Activated T-helper 2 cell treated with anti-CD3 and anti-CD28 coated beads, Interferon-gamma antibody, Interleukin-2, Interleukin-4, amounts not matched to agents 10 μg/mL and 5 μg/mL and 100 μg/mL, durations not matched to agents 14 hours and 24 hours and 36 hours (primary cell): ENCODE data around the gene BRD8. TPM values are rescaled to one million over a fixed set of nuclear protein-coding genes. Genes with fewer than 3 reads are reported as not detected.
A peak's percentile ranks its signal among the peaks of the same experiment; 100 is the strongest.
"Not testable (repeated sequence)": the region's sequence is repeated elsewhere in the genome, so short reads cannot be mapped to it uniquely, and the experiment has no call there.

Experiments used
- DNase-seq: peaks from one replicate; pipeline ENCODE4 v3.0.0; 2021; ENCODE audit warnings: low spot score
- H3K27ac Mint-ChIP-seq: one replicate; pipeline ENCODE4 v1.8.0; 2021; ENCODE audit warnings: mixed read lengths
- H3K27me3 Mint-ChIP-seq: one replicate; pipeline ENCODE4 v1.8.0; 2021; ENCODE audit warnings: low read depth, mixed read lengths
- H3K36me3 Mint-ChIP-seq: one replicate; pipeline ENCODE4 v1.8.0; 2021; ENCODE audit warnings: low read depth, mixed read lengths
- H3K4me1 Mint-ChIP-seq: one replicate; pipeline ENCODE4 v1.8.0; 2021; ENCODE audit warnings: low read depth, mixed read lengths
- H3K4me3 Mint-ChIP-seq: one replicate; pipeline ENCODE4 v1.8.0; 2021; ENCODE audit warnings: low read depth, mild to moderate bottlenecking, moderate library complexity, mixed read lengths
- H3K9me3 Mint-ChIP-seq: one replicate; pipeline ENCODE4 v1.8.0; 2021; ENCODE audit warnings: mixed read lengths
- intact Hi-C: fragments of 100-400 bp; cut with micrococcal nuclease; formaldehyde crosslinking; loops from one replicate; pipeline ENCODE4 v1.15.1; 2023
- total RNA-seq: library from RNA; stranded (reverse); gene quantifications from 2 replicates; pipeline ENCODE4 v1.2.3, GENCODE V29; 2022

BRD8 gene
- total RNA-seq, 1 donor from 2014 or later: 48.4 TPM

DNA sequence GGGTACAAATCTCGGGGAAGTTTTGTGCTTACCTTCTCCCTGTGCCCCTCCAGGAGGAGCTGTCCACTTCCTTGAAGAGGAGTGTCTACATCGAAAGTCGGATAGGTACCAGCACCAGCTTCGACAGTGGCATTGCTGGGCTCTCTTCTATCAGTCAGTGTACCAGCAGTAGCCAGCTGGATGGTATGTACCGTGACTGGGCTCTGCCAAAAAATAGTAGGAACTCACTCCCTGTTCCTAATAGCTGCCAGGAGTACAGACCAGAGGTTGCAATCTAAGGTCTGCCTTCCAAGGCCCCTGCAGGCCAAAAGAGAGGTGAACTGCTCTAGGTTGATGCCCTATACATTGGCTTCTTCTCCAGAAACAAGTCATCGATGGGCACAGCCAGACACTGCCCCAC lies 4.4 kb upstream of the BRD8 start:
- H3K4me3 Mint-ChIP-seq: no peak overlapping the region
- intact Hi-C loops: no loop called here
- no peaks in the 10 kb centered on the region for H3K9me3 Mint-ChIP-seq
- H3K36me3 Mint-ChIP-seq: peaks cover 65% of the 10 kb centered on the region
- peaks cover 14% of the 10 kb centered on the region for H3K4me1 Mint-ChIP-seq
- H3K27ac Mint-ChIP-seq: no peak overlapping the region
- DNase-seq: no peak
- H3K27me3 Mint-ChIP-seq: no peaks in the 10 kb centered on the region

DNA sequence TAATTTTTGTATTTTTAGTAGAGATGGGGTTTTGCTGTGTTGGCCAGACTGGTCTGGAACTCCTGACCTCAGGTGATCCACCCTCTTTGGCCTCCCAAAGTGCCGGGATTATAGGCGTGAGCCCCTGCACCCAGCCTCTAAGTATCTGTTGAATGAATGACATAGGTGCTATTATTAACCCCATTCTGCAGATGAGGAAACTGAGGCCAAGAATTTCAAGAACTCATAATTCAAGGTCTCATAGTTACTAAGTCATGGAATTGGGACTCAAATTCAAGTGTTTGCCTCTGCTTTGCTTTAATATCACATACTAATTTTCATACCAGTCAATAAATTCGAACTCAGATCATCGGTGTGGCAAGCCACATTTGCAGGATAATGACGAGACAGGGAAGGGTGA lies 2.4 kb upstream of the BRD8 start:
- intact Hi-C loops: loop anchor here (1.0 kb wide), 2 partner anchors 174 to 230 kb away; no protein-coding TSS in a partner anchor
- Mint-ChIP-seq H3K4me1 (peaks cover 14% of the 10 kb centered on the region), H3K27me3 (no peaks in the 10 kb centered on the region), H3K27ac (no peak overlapping the region), H3K36me3 (peaks cover 55% of the 10 kb centered on the region), H3K4me3 (no peak overlapping the region), H3K9me3 (no peaks in the 10 kb centered on the region)
- DNase-seq: no peak

DNA sequence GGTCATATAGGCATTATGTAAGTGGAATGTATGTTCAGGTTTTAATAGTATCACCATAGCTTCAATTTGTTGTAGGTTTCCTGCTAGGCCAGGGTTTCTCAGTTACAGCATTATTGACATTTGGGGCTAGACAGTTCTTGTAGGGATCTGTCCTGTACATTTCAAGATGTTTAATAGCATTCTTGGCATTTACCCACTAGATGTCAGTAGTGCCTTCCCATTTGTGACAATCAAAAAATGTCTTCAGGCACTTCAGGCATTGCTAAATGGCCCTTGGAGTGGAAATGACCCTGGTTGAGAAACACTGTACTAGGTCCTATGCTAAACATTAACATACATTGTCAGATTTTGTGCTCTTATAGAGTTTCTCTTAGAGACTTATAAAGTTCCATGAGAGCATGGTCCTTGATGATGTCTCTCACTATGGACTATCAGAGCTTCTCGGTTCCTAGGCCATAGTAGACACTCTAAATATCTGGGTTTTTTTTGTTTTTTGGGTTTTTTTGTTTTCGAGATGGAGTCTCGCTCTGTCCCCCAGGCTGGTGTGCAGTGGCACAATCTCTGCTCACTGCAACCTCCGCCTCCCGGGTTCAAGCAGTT lies 1.9 kb upstream of the BRD8 start:
- H3K9me3 Mint-ChIP-seq: no peaks in the 10 kb centered on the region
- peaks cover 14% of the 10 kb centered on the region for H3K4me1 Mint-ChIP-seq
- no peaks in the 10 kb centered on the region for H3K27me3 Mint-ChIP-seq
- H3K36me3 Mint-ChIP-seq: peaks cover 51% of the 10 kb centered on the region
- H3K4me3 Mint-ChIP-seq: no peak overlapping the region
- peak overlapping the region; percentile 17 for H3K27ac Mint-ChIP-seq
- DNase-seq: no peak
- intact Hi-C loops: loop anchor here (1.0 kb wide), 2 partner anchors 175 to 231 kb away; no protein-coding TSS in a partner anchor

DNA sequence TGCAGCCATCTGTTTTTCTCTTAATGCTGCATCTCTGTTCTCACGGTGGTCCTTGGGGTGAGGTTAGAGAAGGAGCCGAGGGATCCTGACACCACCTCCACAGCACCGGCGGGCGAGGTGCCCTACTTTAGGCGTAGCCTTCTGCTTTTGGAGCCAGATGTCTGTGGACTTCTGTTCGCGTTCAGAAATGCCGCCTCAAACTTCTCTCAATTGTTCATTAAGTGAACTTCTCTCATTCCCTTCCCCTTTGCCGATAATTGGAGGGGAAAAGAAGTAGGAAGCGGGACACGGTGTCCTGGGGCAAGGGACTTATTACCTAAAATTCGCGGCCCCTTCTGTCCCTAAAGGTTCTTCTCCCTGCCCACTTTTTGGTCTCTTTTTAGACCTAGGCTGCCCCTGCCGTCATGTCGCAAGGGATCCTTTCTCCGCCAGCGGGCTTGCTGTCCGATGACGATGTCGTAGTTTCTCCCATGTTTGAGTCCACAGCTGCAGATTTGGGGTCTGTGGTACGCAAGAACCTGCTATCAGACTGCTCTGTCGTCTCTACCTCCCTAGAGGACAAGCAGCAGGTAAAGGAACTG lies 937 bp upstream of the BRD8 start:
- Mint-ChIP-seq H3K4me3 (no peak overlapping the region), H3K27me3 (no peaks in the 10 kb centered on the region), H3K36me3 (peaks cover 44% of the 10 kb centered on the region), H3K27ac (no peak overlapping the region), H3K9me3 (no peaks in the 10 kb centered on the region), H3K4me1 (peaks cover 14% of the 10 kb centered on the region)
- intact Hi-C loops: loop anchor here (1.0 to 10.0 kb wide), 4 partner anchors 152 to 1383 kb away; partner anchors contain the start of genes CDC25C, ETF1 and UBE2D2
- DNase-seq: no peak

DNA sequence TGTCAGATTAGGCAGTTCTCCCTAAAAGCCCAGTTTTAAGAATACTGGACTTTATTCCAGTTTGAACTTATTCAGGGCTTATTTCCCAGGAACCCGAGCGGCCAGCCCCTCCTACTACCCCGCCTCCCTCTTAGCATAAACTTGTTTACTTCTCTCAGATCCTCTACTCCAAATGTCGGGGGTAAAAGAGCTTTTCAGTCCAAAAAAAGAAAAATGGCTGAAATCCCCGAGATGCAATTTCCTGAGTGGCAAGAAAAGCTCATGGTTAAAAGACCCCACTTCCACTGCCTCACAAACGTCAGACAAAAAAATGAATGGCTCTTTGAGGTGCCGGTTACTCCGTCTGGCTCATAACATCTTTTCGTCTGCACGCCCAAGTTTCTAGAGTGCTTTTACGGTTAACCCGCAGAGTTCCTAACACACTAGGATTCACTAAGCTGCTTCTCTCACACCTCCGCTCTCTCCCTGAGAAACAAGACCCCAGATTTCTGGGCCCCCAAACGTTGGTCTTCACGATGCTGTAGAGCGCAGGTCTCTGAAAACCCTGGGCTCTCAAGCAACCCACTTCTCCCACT lies 402 bp downstream of the BRD8 start:
- no peak for DNase-seq
- Mint-ChIP-seq H3K36me3 (peaks cover 36% of the 10 kb centered on the region), H3K9me3 (no peaks in the 10 kb centered on the region), H3K4me1 (peaks cover 14% of the 10 kb centered on the region), H3K27me3 (no peaks in the 10 kb centered on the region), H3K27ac (no peak overlapping the region), H3K4me3 (no peak overlapping the region)
- intact Hi-C loops: loop anchor here (1.0 to 10.0 kb wide), 7 partner anchors 35 to 1384 kb away; partner anchors contain the start of genes CDC23, ETF1, FAM13B and HNRNPA0

DNA sequence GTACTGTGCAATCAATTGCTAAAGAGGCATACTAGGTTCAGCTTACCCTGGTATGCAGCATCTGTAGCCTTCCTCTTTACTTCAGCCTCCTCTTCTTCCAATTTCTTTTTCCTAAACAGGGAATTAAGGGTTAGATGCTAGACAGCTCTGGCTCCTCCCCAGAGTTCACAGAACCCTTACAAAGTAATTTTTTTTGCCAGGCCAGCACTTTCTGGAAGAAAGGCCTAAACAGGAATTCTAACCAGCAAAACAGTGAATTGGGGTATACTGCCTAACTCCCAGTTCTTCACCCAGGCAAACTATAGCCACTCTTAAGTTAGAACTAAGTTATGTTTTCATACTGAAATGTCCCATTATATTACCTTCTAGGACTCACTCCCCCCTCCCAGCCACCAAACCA lies 8.1 kb downstream of the BRD8 start:
- intact Hi-C loops: loop anchor here (10.0 kb wide), 1 partner anchor 325 kb away; no protein-coding TSS in a partner anchor

DNA sequence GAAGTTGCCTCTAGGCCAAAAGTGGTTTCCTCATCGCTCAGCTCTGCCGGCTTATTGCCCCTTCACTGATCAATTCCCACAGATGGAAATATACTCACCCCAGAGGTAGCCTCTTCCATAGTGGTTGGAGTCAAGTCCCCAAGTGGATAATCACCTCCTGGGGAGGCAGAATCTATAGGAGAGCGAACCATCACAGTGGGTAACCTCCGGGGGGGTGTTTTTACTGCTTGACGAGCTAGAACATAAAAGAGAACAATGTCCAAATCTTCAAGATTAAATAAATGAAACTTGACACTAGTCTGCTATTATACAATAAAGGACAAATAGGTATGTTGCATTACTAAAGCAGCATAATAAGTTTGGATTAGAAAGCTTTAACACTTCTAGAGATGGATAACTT lies 9.3 kb downstream of the BRD8 start:
- no peaks in the 10 kb centered on the region for H3K4me1 Mint-ChIP-seq
- H3K27ac Mint-ChIP-seq: no peak overlapping the region
- H3K27me3 Mint-ChIP-seq: no peaks in the 10 kb centered on the region

More for the DNA sequence above, 8.1 kb downstream of the BRD8 start:
- Mint-ChIP-seq H3K4me1 (no peaks in the 10 kb centered on the region), H3K27me3 (no peaks in the 10 kb centered on the region), H3K27ac (no peak overlapping the region), H3K4me3 (no peak overlapping the region), H3K9me3 (no peaks in the 10 kb centered on the region), H3K36me3 (peaks cover 74% of the 10 kb centered on the region)
- no peak for DNase-seq

DNA sequence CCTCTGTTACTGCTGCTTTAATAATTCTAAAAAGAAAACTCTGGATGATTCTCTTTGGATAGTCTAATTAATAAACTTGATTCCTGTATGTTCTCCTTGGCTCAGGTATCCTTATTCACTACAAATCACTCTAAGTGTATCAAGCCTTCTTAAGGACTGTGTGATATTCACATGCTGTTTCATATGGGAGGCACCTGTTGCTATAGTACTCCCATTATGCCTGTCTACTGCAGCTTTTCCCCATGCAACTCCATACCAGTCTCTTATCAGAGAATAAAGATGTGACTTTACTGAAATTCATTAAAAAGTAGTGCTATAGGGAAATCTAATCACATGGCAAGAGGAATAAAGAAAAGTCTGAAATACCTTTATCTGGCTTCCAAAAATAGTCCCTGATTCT lies 14.7 kb downstream of the BRD8 start:
- Mint-ChIP-seq H3K27me3 (no peaks in the 10 kb centered on the region), H3K36me3 (peaks cover 86% of the 10 kb centered on the region), H3K27ac (no peak overlapping the region), H3K4me3 (no peak overlapping the region), H3K4me1 (no peaks in the 10 kb centered on the region), H3K9me3 (no peaks in the 10 kb centered on the region)
- DNase-seq: no peak
- intact Hi-C loops: no loop called here

More for the DNA sequence above, 9.3 kb downstream of the BRD8 start:
- intact Hi-C loops: no loop called here
- DNase-seq: no peak
- no peak overlapping the region for H3K4me3 Mint-ChIP-seq
- peaks cover 83% of the 10 kb centered on the region for H3K36me3 Mint-ChIP-seq
- no peaks in the 10 kb centered on the region for H3K9me3 Mint-ChIP-seq

DNA sequence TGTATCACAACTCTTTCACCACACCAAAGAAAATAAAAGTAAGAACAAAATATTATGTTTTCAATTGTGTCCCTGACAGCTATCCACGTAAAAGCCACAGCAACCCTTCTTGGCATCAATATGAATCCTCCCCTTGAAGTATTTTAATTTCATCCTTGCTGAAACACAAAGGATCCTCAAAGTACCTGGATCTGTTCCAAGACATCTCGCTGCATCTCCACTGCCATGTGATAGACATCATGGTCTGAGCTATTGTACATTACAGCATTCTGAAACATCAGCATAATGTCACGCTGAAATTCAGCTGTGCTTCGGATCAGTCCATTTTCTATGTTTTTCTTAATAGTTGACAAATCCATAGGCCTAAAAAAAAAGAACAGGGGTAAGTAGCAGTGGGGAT lies 17.7 kb downstream of the BRD8 start:
- Mint-ChIP-seq H3K4me1 (no peaks in the 10 kb centered on the region), H3K27me3 (no peaks in the 10 kb centered on the region), H3K27ac (no peak overlapping the region), H3K4me3 (no peak overlapping the region), H3K36me3 (peaks cover 82% of the 10 kb centered on the region), H3K9me3 (no peaks in the 10 kb centered on the region)
- intact Hi-C loops: no loop called here
- no peak for DNase-seq

DNA sequence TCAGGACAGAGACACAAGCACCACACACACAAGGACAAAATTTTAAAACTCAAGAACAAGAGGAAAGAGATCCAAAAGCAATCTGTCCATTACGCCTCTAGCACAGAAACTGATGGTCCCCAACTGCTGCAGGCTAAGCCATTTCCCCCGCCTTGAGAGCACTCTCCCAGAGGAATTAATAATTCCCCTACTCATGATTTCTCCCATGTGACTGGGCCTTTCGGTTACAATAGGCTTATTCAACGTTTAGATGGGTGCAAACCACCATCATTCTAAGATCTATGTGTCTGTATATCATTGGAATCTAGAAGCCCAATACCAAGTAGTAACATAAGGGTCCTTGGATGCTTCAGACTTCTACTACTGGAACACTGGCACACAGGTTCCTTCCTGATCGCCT lies 18.8 kb downstream of the BRD8 start:
- Mint-ChIP-seq H3K4me1 (no peaks in the 10 kb centered on the region), H3K36me3 (peaks cover 74% of the 10 kb centered on the region), H3K9me3 (no peaks in the 10 kb centered on the region), H3K4me3 (no peak overlapping the region), H3K27me3 (no peaks in the 10 kb centered on the region), H3K27ac (no peak overlapping the region)
- intact Hi-C loops: no loop called here
- no peak for DNase-seq

DNA sequence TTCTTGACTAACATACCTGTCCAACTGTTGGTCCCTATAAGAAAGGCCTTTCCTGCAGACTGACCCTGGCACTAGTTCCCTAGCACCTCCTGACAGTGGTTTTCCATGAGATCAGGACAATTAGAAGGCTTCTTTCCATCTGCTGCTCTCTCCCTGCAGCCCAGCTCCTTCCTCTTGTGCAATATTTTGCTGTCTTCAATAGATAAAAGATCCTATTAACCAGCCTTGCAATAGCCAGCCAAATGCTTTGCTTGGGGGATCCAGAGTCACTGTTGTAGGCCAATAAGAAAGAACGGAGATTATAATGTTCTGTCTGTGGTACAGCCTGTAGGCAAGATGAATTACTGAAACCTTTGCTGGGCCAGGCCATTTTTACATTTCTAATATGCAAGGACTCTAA lies 20.8 kb downstream of the BRD8 start:
- Mint-ChIP-seq H3K4me3 (no peak overlapping the region), H3K36me3 (peaks cover 53% of the 10 kb centered on the region), H3K27ac (no peak overlapping the region), H3K4me1 (no peaks in the 10 kb centered on the region), H3K9me3 (no peaks in the 10 kb centered on the region), H3K27me3 (peaks cover 3% of the 10 kb centered on the region)
- no peak for DNase-seq
- intact Hi-C loops: no loop called here

DNA sequence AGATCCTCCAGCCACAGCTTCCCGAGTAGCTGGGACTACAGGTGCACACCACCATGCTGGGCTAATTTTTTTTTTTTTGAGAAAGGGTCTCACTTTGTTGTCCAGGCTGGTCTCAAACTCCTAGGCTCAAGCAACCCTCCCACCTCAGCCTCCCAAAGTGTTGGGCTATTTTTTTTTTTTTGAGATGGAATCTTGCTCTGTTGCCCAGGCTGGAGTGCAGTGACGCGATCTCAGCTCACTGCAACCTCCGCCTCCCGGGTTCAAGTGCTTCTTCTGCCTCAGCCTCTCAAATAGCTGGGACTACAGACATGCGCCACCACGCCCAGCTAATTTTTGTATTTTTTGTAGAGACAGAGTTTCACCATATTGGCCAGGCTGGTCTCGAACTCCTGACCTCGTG lies 22.5 kb downstream of the BRD8 start:
- H3K9me3 Mint-ChIP-seq, intact Hi-C loops, H3K27me3 Mint-ChIP-seq, DNase-seq, H3K4me1 Mint-ChIP-seq, H3K4me3 Mint-ChIP-seq, H3K27ac Mint-ChIP-seq: not testable (repeated sequence)
- H3K36me3 Mint-ChIP-seq: peaks cover 46% of the 10 kb centered on the region

DNA sequence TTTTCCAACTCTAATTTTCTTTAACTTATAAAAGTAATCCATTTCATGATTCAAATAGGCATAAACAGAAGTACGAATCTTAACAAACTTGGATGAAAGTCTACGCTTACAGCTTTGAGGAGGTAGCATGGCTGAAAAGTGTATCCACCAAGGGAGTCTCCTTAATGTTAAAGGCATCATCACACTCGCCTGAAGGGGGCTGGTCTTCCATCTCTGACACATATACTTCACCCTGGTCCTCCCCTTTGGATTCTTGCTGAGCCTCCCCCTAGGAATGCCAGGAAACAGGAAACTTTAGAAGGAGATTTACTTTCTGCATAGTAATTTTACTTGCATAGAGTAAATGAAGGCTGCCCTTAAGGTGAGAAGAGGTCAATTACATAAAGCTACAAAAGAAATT lies 28.9 kb downstream of the BRD8 start:
- no peak overlapping the region for H3K4me3 Mint-ChIP-seq
- no peak overlapping the region for H3K27ac Mint-ChIP-seq
- no peaks in the 10 kb centered on the region for H3K36me3 Mint-ChIP-seq
- DNase-seq: no peak
- peaks cover 5% of the 10 kb centered on the region for H3K27me3 Mint-ChIP-seq
- H3K9me3 Mint-ChIP-seq: no peaks in the 10 kb centered on the region
- intact Hi-C loops: no loop called here
- H3K4me1 Mint-ChIP-seq: no peaks in the 10 kb centered on the region
